ENCODE results near the gene MAP1LC3A. TPM values are rescaled to one million over a fixed set of nuclear protein-coding genes. Genes with fewer than 3 reads are reported as not detected.

The MAP1LC3A gene
- total RNA-seq, 3 donors from 2014 or later (not counting 1 experiment from before 2014, with no cell fraction given), result 12.7 to 20.4 (median 19.8) TPM

- Histone ChIP-seq H3K27ac (ENCODE audit: low read length) (no peak overlapping the region), H3K36me3 (ENCODE audit: control insufficient read depth, insufficient read depth, low read length) (peaks cover 34% of the 10 kb centered on the region), H3K9me3 (ENCODE audit: control insufficient read depth, insufficient read depth, low read length) (no peaks in the 10 kb centered on the region), H3K4me1 (ENCODE audit: control insufficient read depth, insufficient read depth, low read length) (peaks cover 16% of the 10 kb centered on the region), H3K4me3 (ENCODE audit: low read length) (no peak overlapping the region), H3K27me3 (ENCODE audit: control insufficient read depth, insufficient read depth, low read length) (no peaks in the 10 kb centered on the region)
- no peak for TF ChIP-seq CTCF (IDR thresholded peaks at IDR 0.05)
- no peaks in the 10 kb centered on the region for H3K9me3 Mint-ChIP-seq
- intact Hi-C loops (cut with micrococcal nuclease), result no loop called here
- H3K27me3 Mint-ChIP-seq (ENCODE audit: low read depth in 2 of 2), result no peaks in the 10 kb centered on the region
- H3K4me3 Mint-ChIP-seq, result peak overlapping the region; percentile 67
- DNase-seq (peak in 1 of 2 donors; percentile 31), ATAC-seq (peak in 1 of 3 donors; percentile 48)
- 86% methylated on average over 15 of the region's 15 CpGs for WGBS (ENCODE audit: insufficient coverage)
- peaks cover 9% of the 10 kb centered on the region for H3K36me3 Mint-ChIP-seq
- peaks cover 16 to 26% of the 10 kb centered on the region in 2 donors for H3K4me1 Mint-ChIP-seq
- H3K27ac Mint-ChIP-seq, result peak overlapping the region; percentile 56 to 80
Measured at GRCh38 chr20:34540596-34541263, 17.8 kb upstream of the MAP1LC3A start.

GRCh38 chr20:34541264-34541901, 17.1 kb upstream of the MAP1LC3A start:
- Histone ChIP-seq H3K36me3 (ENCODE audit: control insufficient read depth, insufficient read depth, low read length) (peaks cover 28% of the 10 kb centered on the region), H3K9me3 (ENCODE audit: control insufficient read depth, insufficient read depth, low read length) (no peaks in the 10 kb centered on the region), H3K27ac (ENCODE audit: low read length) (peak overlapping the region; percentile 6), H3K4me1 (ENCODE audit: control insufficient read depth, insufficient read depth, low read length) (peaks cover 16% of the 10 kb centered on the region), H3K27me3 (ENCODE audit: control insufficient read depth, insufficient read depth, low read length) (no peaks in the 10 kb centered on the region), H3K4me3 (ENCODE audit: low read length) (no peak overlapping the region)
- Mint-ChIP-seq H3K4me3 (no peak overlapping the region), H3K36me3 (peaks cover 9% of the 10 kb centered on the region), H3K27me3 (ENCODE audit: low read depth in 2 of 2) (no peaks in the 10 kb centered on the region), H3K27ac (peak overlapping the region; percentile 56 to 80), H3K9me3 (no peaks in the 10 kb centered on the region), H3K4me1 (peaks cover 16 to 26% of the 10 kb centered on the region in 2 donors)
- DNase-seq, result peak in 1 of 2 donors; percentile 75
- WGBS (ENCODE audit: insufficient coverage), result 75% methylated on average over 11 of the region's 13 CpGs
- no peak for TF ChIP-seq CTCF (IDR thresholded peaks at IDR 0.05)
- intact Hi-C loops (cut with micrococcal nuclease), result no loop called here
- ATAC-seq, result peak in 2 of 3 donors; percentile 29 to 56

GRCh38 chr20:34541917-34542316, 16.6 kb upstream of the MAP1LC3A start:
- Mint-ChIP-seq H3K9me3 (no peaks in the 10 kb centered on the region), H3K4me1 (peaks cover 16 to 26% of the 10 kb centered on the region in 2 donors), H3K27me3 (ENCODE audit: low read depth in 2 of 2) (no peaks in the 10 kb centered on the region), H3K4me3 (no peak overlapping the region), H3K27ac (peak overlapping the region; percentile 56 to 80), H3K36me3 (peaks cover 9% of the 10 kb centered on the region)
- no peak for TF ChIP-seq CTCF (IDR thresholded peaks at IDR 0.05)
- 94% methylated on average over 15 of the region's 16 CpGs for WGBS (ENCODE audit: insufficient coverage)
- DNase-seq (no peak), ATAC-seq (no peak)
- H3K36me3 ChIP-seq (ENCODE audit: control insufficient read depth, insufficient read depth, low read length), result peaks cover 26% of the 10 kb centered on the region
- H3K9me3 ChIP-seq (ENCODE audit: control insufficient read depth, insufficient read depth, low read length), result no peaks in the 10 kb centered on the region
- intact Hi-C loops (cut with micrococcal nuclease), result no loop called here
- H3K27me3 ChIP-seq (ENCODE audit: control insufficient read depth, insufficient read depth, low read length), result no peaks in the 10 kb centered on the region
- peaks cover 16% of the 10 kb centered on the region for H3K4me1 ChIP-seq (ENCODE audit: control insufficient read depth, insufficient read depth, low read length)
- no peak overlapping the region for H3K4me3 ChIP-seq (ENCODE audit: low read length)
- no peak overlapping the region for H3K27ac ChIP-seq (ENCODE audit: low read length)
